ENCODE measurements around the gene ATP2B2. TPM values are rescaled to one million over a fixed set of nuclear protein-coding genes. Genes with fewer than 3 reads are reported as not detected.
A peak's percentile ranks its signal among the peaks of the same experiment; 100 is the strongest.

The ATP2B2 gene
- total RNA-seq, 1 donor from 2014 or later = 0.06 TPM

DNA sequence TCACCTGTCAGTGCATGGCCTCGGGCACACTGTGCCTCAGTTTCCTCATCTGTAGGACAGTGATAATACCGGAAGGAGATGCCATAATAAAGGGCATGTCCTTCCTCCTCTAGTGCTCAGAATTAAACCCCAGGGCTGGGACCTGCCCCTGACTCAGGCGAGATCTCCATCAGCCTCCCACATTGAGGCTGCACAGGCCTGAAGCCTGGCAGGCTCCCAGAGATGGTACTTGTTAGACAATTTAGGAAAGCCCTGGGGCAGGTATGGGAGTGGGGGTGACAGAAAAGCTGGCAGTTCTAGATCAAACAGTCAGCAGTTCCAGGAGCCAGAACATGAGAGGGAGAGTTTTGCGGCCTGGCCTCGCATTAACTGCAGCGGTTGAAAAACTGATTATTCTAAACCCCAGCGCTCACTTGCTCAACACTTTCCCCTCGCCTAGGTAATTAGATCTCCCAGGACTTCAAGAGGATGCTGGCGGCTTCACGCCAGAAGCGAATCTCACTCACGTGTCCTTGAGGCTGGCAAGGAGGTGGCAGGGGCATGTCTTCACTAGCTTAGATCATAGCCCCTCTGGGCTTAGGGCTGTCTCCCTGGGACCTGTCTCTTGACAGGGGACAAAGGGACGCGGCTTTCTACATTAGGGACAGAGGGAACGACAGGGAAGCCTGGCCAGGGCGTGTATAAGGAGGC, 73.1 kb downstream of the ATP2B2 start:
- DNase-seq (peak; percentile 27), ATAC-seq (no peak)
- no peaks in the 10 kb centered on the region for H3K4me1 ChIP-seq
- H3K27me3 ChIP-seq = no peaks in the 10 kb centered on the region
- intact Hi-C loops (cut with DNase I) = no loop called here
- TF ChIP-seq, protein P1, sequence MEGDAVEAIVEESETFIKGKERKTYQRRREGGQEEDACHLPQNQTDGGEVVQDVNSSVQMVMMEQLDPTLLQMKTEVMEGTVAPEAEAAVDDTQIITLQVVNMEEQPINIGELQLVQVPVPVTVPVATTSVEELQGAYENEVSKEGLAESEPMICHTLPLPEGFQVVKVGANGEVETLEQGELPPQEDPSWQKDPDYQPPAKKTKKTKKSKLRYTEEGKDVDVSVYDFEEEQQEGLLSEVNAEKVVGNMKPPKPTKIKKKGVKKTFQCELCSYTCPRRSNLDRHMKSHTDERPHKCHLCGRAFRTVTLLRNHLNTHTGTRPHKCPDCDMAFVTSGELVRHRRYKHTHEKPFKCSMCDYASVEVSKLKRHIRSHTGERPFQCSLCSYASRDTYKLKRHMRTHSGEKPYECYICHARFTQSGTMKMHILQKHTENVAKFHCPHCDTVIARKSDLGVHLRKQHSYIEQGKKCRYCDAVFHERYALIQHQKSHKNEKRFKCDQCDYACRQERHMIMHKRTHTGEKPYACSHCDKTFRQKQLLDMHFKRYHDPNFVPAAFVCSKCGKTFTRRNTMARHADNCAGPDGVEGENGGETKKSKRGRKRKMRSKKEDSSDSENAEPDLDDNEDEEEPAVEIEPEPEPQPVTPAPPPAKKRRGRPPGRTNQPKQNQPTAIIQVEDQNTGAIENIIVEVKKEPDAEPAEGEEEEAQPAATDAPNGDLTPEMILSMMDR (IDR thresholded peaks at IDR 0.05) = no peak
- no peak overlapping the region for H3K4me3 ChIP-seq
- H3K36me3 ChIP-seq = no peaks in the 10 kb centered on the region
- no peaks in the 10 kb centered on the region for H3K9me3 ChIP-seq
- no peak overlapping the region for H3K27ac ChIP-seq

DNA sequence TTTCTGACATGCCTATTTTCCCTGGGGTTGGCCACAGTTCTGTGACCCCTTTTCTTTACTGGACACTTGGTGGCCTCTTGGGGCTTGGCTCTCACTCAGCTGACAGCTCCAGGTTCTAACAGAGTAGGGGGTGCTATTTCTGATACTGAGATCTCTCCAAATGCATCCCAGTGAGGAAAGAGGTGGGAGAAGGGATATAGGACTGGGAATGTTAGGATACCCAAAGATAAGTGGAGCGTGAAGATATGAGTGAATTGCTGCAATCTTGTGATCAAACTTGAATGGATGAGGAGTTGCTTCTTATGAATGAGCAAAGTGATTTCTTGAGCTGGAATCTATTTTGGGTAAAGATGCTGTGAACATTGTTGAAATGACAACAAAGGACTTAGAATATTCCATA, 74.6 kb downstream of the ATP2B2 start:
- Histone ChIP-seq H3K27me3 (no peaks in the 10 kb centered on the region), H3K27ac (no peak overlapping the region), H3K36me3 (no peaks in the 10 kb centered on the region), H3K4me1 (no peaks in the 10 kb centered on the region), H3K9me3 (no peaks in the 10 kb centered on the region), H3K4me3 (no peak overlapping the region)
- no peak for ATAC-seq
- TF ChIP-seq, protein P1 (IDR thresholded peaks at IDR 0.05) = no peak
- no peak for DNase-seq
- intact Hi-C loops (cut with DNase I) = no loop called here

GRCh38 chr3:10428406-10429091, 76.8 kb downstream of the ATP2B2 start:
- TF ChIP-seq, protein P1 (IDR thresholded peaks at IDR 0.05) = no peak
- H3K4me3 ChIP-seq = no peak overlapping the region
- no peaks in the 10 kb centered on the region for H3K27me3 ChIP-seq
- no peaks in the 10 kb centered on the region for H3K36me3 ChIP-seq
- peak; percentile 29 for DNase-seq
- H3K27ac ChIP-seq = no peak overlapping the region
- intact Hi-C loops (cut with DNase I) = no loop called here
- no peak for ATAC-seq
- H3K9me3 ChIP-seq = no peaks in the 10 kb centered on the region
- no peaks in the 10 kb centered on the region for H3K4me1 ChIP-seq

- intact Hi-C loops (cut with DNase I) = no loop called here
- H3K4me3 ChIP-seq = no peak overlapping the region
- TF ChIP-seq, protein P1 (IDR thresholded peaks at IDR 0.05) = no peak
- no peak for DNase-seq
- no peaks in the 10 kb centered on the region for H3K36me3 ChIP-seq
- H3K9me3 ChIP-seq = no peaks in the 10 kb centered on the region
- no peak for ATAC-seq
- H3K27ac ChIP-seq = no peak overlapping the region
- H3K27me3 ChIP-seq = no peaks in the 10 kb centered on the region
- H3K4me1 ChIP-seq = no peaks in the 10 kb centered on the region
Observed at GRCh38 chr3:10426346-10427220, 78.8 kb downstream of the ATP2B2 start.

DNA sequence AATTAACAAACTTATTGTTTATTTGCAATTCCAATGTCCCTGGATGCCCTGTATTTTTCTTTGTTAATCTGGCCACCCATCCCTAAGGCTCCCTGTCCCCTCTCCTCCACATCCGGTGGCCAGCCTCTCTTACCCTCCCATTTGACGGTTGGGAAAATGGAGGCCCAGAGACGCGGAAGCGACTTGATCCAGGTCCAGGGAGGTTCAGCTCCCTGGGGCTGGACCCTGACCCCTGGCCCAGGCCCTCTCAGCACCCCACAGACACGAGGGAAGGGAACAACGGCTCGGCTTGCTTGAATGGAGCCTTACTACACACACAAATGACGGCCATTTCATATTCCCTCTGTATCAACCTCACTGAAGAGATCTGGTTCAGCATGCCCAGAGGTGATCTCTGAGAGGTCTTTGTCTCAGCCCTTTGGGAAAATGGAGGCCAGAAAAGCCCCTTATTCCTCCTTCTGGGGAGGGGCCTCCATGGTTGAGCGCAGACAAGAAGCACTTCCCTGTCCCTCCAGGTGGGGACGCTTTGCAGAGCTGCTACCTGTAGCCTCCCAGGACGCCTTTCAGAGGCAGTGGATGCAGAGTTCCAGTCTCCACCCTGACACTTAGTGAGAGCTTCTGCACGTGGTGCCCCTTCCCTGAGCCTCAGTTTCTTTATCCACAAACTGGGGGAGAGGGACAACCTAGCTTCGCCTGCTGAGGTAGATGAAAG, 82.1 kb downstream of the ATP2B2 start:
- no peak for DNase-seq
- TF ChIP-seq, protein P1 (IDR thresholded peaks at IDR 0.05) = no peak
- ATAC-seq = no peak
- intact Hi-C loops (cut with DNase I) = no loop called here
- H3K27me3 ChIP-seq = no peaks in the 10 kb centered on the region
- H3K36me3 ChIP-seq = no peaks in the 10 kb centered on the region
- H3K27ac ChIP-seq = no peak overlapping the region
- H3K9me3 ChIP-seq = no peaks in the 10 kb centered on the region
- no peak overlapping the region for H3K4me3 ChIP-seq
- H3K4me1 ChIP-seq = no peaks in the 10 kb centered on the region

Data from upper lobe of right lung (tissue), 1 donor.